Breast epithelium (tissue), 4 donors: Measurements from ENCODE around the gene TMEM126A. TPM values are rescaled to one million over a fixed set of nuclear protein-coding genes. Genes with fewer than 3 reads are reported as not detected.
"Not testable (repeated sequence)": the region's sequence is repeated elsewhere in the genome, so short reads cannot be mapped to it uniquely, and the experiment has no call there.

Experiments used
- DNase-seq, 2 donors: peaks; one replicate each; pipeline ENCODE4 v3.0.0-alpha.2; 2019; ENCODE audit warnings: low spot score in 2 of 2
- H3K27ac ChIP-seq, 2 donors: fragments of 200-600 bp; sonication (generic) in 1 of 2; one replicate each; pipeline ENCODE4 v1.5.1; 2016 to 2019; ENCODE audit warnings: mild to moderate bottlenecking in 1 of 2
- H3K27me3 ChIP-seq, 2 donors: fragments of 200-600 bp; sonication (generic) in 1 of 2; one replicate each; pipeline versions ENCODE4 v1.5.1 to v1.6.0; 2017 to 2019; ENCODE audit warnings: control low read depth in 1 of 2, mild to moderate bottlenecking in 1 of 2
- H3K36me3 ChIP-seq: fragments of 200-600 bp; one replicate; pipeline ENCODE4 v1.5.1; 2019
- H3K4me1 ChIP-seq, 2 donors: fragments of 200-600 bp; sonication (generic); one replicate each; pipeline ENCODE4 v1.5.1; 2016 to 2019; ENCODE audit warnings: control low read depth in 1 of 2
- H3K4me3 ChIP-seq, 3 donors: fragments of 200-600 bp; sonication (generic); 1 replicate in 2 of 3; 2 replicates in 1 of 3; pipeline ENCODE4 v1.5.1; 2016 to 2019; ENCODE audit warnings: mild to moderate bottlenecking in 3 of 3, moderate library complexity in 2 of 3
- H3K9me3 ChIP-seq, 2 donors: fragments of 200-600 bp; sonication (generic) in 1 of 2; one replicate each; pipeline ENCODE4 v1.5.1; 2016 to 2019; ENCODE audit warnings: control low read depth in 1 of 2
- CTCF ChIP-seq, 3 donors: fragments of 450-650 bp; IDR thresholded peaks; one replicate each; pipeline ENCODE4 v1.5.1; 2016 to 2017; ENCODE audit warnings: antibody characterized with exemption in 3 of 3, mild to moderate bottlenecking in 3 of 3, moderate library complexity in 3 of 3
- POLR2A ChIP-seq: fragments of 450-650 bp; IDR thresholded peaks from one replicate; pipeline ENCODE4 v1.6.1; 2016; ENCODE audit warnings: antibody characterized with exemption, mild to moderate bottlenecking, moderate library complexity
- POLR2AphosphoS5 ChIP-seq, 3 donors: sonication (generic); formaldehyde crosslinking; IDR thresholded peaks; one replicate each; pipeline ENCODE4 v1.6.1; 2017; ENCODE audit warnings: antibody characterized with exemption in 3 of 3
- intact Hi-C: fragments of 100-400 bp; cut with DNase I; formaldehyde crosslinking; loops from one replicate; pipeline ENCODE4 v1.15.1; 2023; ENCODE audit warnings: low total_unique reads
- total RNA-seq, 3 donors: library from RNA; depleted of rRNA; stranded (reverse); fragments of >200 nt; gene quantifications; one replicate each; pipeline ENCODE4 v1.1.0, GENCODE V29; 2016

TMEM126A gene
- total RNA-seq, 3 donors from 2014 or later, result 18.6 to 33.9 (median 23.9) TPM

- TF ChIP-seq POLR2A (no peak), CTCF (IDR thresholded peaks at IDR 0.05) (no peak), POLR2AphosphoS5 (IDR thresholded peaks at IDR 0.05) (no peak)
- no peak for DNase-seq
- no peak overlapping the region for H3K4me3 ChIP-seq
- no peaks in the 10 kb centered on the region for H3K27me3 ChIP-seq
- no peak overlapping the region for H3K27ac ChIP-seq
- no peaks in the 10 kb centered on the region for H3K9me3 ChIP-seq
- H3K4me1 ChIP-seq, result peaks cover 0 to 5% of the 10 kb centered on the region in 2 donors
- intact Hi-C loops, result no loop called here
- no peaks in the 10 kb centered on the region for H3K36me3 ChIP-seq
Measured at GRCh38 chr11:85666687-85667086, 18.9 kb downstream of the TMEM126A start.

DNA sequence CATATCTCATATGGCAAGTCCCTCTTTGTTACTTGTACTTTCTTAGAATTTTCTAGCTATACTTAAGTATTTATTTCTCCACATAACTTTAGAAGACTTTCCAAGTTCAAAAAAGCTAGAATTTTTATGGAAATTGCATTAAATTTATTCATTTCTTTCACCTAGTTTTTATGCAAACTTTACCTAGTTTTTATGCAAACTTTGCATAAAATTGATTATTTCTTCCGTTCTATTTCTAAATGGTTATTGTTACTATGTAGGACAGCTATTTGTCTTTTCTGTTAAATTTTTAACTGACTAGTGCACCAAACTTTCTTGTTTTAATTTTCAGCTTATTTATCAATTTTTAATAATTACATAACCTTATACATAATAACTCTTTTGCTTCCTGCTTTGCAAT lies 20.4 kb downstream of the TMEM126A start:
- no peaks in the 10 kb centered on the region for H3K9me3 ChIP-seq
- DNase-seq, result no peak
- H3K36me3 ChIP-seq, result no peaks in the 10 kb centered on the region
- no peak overlapping the region for H3K4me3 ChIP-seq
- intact Hi-C loops, result no loop called here
- H3K27ac ChIP-seq, result no peak overlapping the region
- H3K4me1 ChIP-seq, result no peaks in the 10 kb centered on the region
- H3K27me3 ChIP-seq, result no peaks in the 10 kb centered on the region
- TF ChIP-seq POLR2AphosphoS5 (IDR thresholded peaks at IDR 0.05) (no peak), POLR2A (no peak), CTCF (IDR thresholded peaks at IDR 0.05) (no peak)

DNA sequence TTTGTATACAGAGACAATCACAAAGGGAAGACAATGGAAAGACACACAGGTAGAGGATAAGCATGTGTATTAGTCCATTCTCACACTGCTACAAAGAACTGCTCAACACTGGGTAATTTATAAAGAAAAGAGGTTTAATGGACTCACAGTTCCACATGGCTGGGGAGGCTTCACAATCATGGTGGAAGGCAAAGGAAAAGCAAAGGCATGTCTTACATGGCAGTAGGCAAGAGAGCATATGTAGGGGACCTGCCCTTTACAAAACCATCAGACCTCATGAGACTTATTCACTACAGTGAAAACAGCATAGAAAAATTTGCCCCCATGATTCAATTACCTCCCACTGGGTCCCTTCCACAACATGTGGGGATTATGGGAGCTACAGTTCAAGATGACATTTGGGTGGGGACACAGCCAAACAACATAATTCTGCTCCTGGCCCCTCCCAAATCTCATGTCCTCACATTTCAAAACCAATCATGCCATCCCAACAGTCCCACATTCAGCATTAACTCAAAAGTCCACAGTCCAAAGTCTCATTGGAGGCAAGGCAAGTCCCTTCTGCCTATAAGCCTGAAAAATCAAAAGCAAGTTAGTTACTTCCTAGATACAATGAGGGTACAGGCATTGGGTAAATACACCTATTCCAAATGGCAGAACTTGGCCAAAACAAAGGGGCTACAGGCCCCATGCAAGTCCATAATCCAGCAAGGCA lies 23.3 kb downstream of the TMEM126A start:
- H3K27ac ChIP-seq, H3K36me3 ChIP-seq, intact Hi-C loops, H3K9me3 ChIP-seq, DNase-seq, H3K4me3 ChIP-seq, H3K27me3 ChIP-seq, H3K4me1 ChIP-seq: not testable (repeated sequence)

GRCh38 chr11:85672105-85672902 lies 24.5 kb downstream of the TMEM126A start:
- intact Hi-C loops, result no loop called here
- Histone ChIP-seq H3K9me3 (peaks cover 0 to 4% of the 10 kb centered on the region in 2 donors), H3K4me1 (no peaks in the 10 kb centered on the region), H3K36me3 (no peaks in the 10 kb centered on the region), H3K27ac (no peak overlapping the region), H3K27me3 (no peaks in the 10 kb centered on the region), H3K4me3 (no peak overlapping the region)
- no peak for DNase-seq
- TF ChIP-seq POLR2AphosphoS5 (IDR thresholded peaks at IDR 0.05) (no peak), POLR2A (no peak), CTCF (IDR thresholded peaks at IDR 0.05) (no peak)

DNA sequence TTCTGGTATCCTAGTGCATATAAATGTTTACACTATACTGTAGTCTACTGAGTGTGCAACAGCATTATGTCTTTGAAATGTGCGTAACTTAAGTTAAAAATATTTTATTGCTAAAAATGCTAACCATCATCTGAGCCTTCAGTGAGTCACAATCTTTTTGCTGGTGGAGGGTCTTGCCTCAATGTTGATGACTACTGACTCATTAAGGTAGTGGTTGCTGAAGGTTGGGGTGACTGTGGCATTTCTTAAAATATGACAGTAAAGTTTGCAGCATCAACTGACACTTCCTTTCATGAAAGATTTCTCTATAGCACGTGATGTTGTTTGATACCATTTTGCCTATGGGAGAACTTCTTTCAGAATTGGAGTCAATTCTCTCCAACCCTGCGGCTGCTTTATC lies 25.6 kb downstream of the TMEM126A start:
- Histone ChIP-seq H3K27ac (no peak overlapping the region), H3K4me3 (no peak overlapping the region), H3K36me3 (no peaks in the 10 kb centered on the region), H3K27me3 (no peaks in the 10 kb centered on the region), H3K9me3 (peaks cover 0 to 4% of the 10 kb centered on the region in 2 donors), H3K4me1 (no peaks in the 10 kb centered on the region)
- no peak for TF ChIP-seq POLR2A
- TF ChIP-seq POLR2AphosphoS5 (IDR thresholded peaks at IDR 0.05), result no peak
- TF ChIP-seq CTCF (IDR thresholded peaks at IDR 0.05), result no peak
- no peak for DNase-seq
- intact Hi-C loops, result no loop called here
